ENCODE results near the gene GINS1. TPM values are rescaled to one million over a fixed set of nuclear protein-coding genes. Genes with fewer than 3 reads are reported as not detected.

The GINS1 gene
- polyA plus RNA-seq, 1 of the 3 experiments (the other 2 are of a cell fraction), result 5.1 TPM

DNA sequence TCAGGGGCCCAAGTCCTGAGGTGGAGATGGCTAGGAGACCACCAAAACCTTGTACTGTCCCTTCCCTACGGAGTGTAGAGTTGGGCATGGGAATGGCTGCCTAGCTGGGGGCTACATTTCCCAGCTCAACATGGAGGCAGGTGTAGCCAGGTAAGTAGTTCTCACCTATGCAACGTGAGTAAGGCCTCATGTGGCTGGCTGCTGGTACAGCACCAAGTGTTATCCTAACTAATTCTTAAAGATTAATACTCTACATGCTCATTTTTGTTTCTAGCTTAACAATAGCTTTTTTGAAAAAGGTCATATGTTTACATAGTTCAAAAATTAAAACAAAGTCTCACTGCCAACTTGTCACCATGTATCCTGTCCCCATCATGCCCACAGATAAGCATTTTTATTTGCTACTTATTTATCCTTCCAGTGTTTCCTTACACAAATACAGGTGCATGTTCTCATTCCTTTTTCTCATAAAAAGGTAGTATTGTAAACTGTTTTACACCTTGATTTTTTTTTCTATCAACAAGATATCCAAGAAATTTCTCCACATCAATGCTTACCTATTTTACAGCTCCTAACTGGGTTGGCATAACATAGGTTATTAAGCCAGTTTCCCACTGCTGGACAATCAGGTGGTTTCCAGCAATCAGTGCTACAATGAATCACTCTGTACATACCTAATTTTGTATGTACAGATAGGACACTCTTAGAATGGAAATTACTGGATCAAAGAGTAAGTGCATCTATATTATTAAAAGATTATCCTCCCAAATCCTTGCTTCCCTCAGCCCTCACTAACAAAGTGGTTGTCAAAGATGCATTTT lies 42.4 kb upstream of the GINS1 start:
- peaks cover 0 to 9% of the 10 kb centered on the region in 2 experiments; a peak in 1 of 4 replicates for H3K4me1 ChIP-seq (ENCODE audit: control insufficient read depth in 1 of 2, insufficient read depth in 2 of 2, low read depth in 1 of 2, low read length in 1 of 2)
- H3K4me3 ChIP-seq (ENCODE audit: low read depth in 2 of 2, low read length in 1 of 2), result no peak overlapping the region
- ChIA-PET CTCF (interaction anchor here (1.3 to 1.6 kb wide), 2 partner anchors 9 to 51 kb away, joined by 3 read pairs; no protein-coding TSS in a partner anchor), POLR2A (no interaction called here)
- H3K9me3 ChIP-seq, result no peaks in the 10 kb centered on the region
- WGBS (ENCODE audit: low lambda C conversion rate), result 93% methylated on average over 2 of the region's 2 CpGs
- no peaks in the 10 kb centered on the region for H3K27me3 ChIP-seq (ENCODE audit: insufficient read depth)
- no peak overlapping the region for H3K4me2 ChIP-seq
- DNase-seq, result no peak
- H3K27ac ChIP-seq (ENCODE audit: low read depth in 2 of 2, low read length in 1 of 2), result no peak overlapping the region
- H3K9me2 ChIP-seq, result no peaks in the 10 kb centered on the region
- no peaks in the 10 kb centered on the region for H4K20me1 ChIP-seq (ENCODE audit: insufficient read depth)
- no peaks in the 10 kb centered on the region for H3K36me3 ChIP-seq (replicated peaks in 1 of 2; ENCODE audit: control insufficient read depth in 1 of 2, insufficient read depth in 2 of 2, low read length in 1 of 2)
- peaks cover 14% of the 10 kb centered on the region for H3F3A ChIP-seq (replicated peaks; ENCODE audit: insufficient read depth)
- TF ChIP-seq GABPA (IDR thresholded peaks at IDR 0.05; ENCODE audit: low read depth) (no peak), CTCF (IDR thresholded peaks at IDR 0.05) (no peak), REST (IDR thresholded peaks at IDR 0.05; ENCODE audit: low read depth, low read length) (no peak), MXI1 (IDR thresholded peaks at IDR 0.05; ENCODE audit: low read depth, low read length) (no peak), NFIC (IDR thresholded peaks at IDR 0.05; ENCODE audit: borderline replicate concordance) (no peak), FOSL2 (IDR thresholded peaks at IDR 0.05; ENCODE audit: borderline replicate concordance, low read depth) (no peak), ELF1 (IDR thresholded peaks at IDR 0.05) (no peak), IRF3 (IDR thresholded peaks at IDR 0.05; ENCODE audit: low read depth, low read length) (no peak), JUND (IDR thresholded peaks at IDR 0.05) (no peak), TCF12 (IDR thresholded peaks at IDR 0.05) (no peak), EP300 (IDR thresholded peaks at IDR 0.05; ENCODE audit: borderline replicate concordance in 1 of 2, low read depth in 1 of 2, low read length in 1 of 2) (no peak), RCOR1 (IDR thresholded peaks at IDR 0.05; ENCODE audit: low read length) (no peak), RFX5 (IDR thresholded peaks at IDR 0.05; ENCODE audit: low read length) (no peak), ZBTB33 (IDR thresholded peaks at IDR 0.05; ENCODE audit: borderline replicate concordance, low read depth) (no peak), FOXM1 (IDR thresholded peaks at IDR 0.05; ENCODE audit: low read depth) (no peak), SIN3A (IDR thresholded peaks at IDR 0.05; ENCODE audit: borderline replicate concordance, low read depth, low read length) (no peak), MEF2A (IDR thresholded peaks at IDR 0.05; ENCODE audit: borderline replicate concordance, low read depth) (no peak), SMC3 (IDR thresholded peaks at IDR 0.05; ENCODE audit: low read depth, low read length) (no peak)
- TF ChIP-seq, protein P1, sequence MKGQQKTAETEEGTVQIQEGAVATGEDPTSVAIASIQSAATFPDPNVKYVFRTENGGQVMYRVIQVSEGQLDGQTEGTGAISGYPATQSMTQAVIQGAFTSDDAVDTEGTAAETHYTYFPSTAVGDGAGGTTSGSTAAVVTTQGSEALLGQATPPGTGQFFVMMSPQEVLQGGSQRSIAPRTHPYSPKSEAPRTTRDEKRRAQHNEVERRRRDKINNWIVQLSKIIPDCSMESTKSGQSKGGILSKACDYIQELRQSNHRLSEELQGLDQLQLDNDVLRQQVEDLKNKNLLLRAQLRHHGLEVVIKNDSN (IDR thresholded peaks at IDR 0.05; ENCODE audit: borderline replicate concordance, low read depth), result no peak
- TF ChIP-seq, protein P2, sequence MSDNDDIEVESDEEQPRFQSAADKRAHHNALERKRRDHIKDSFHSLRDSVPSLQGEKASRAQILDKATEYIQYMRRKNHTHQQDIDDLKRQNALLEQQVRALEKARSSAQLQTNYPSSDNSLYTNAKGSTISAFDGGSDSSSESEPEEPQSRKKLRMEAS (IDR thresholded peaks at IDR 0.05; ENCODE audit: low read depth), result no peak
- H2AFZ ChIP-seq (ENCODE audit: low read depth), result no peak overlapping the region
- peaks cover 47% of the 10 kb centered on the region; the same call in 1 of the 2 replicates for H3K79me2 ChIP-seq (ENCODE audit: insufficient read depth)
- H3K9ac ChIP-seq, result no peak overlapping the region
